ENCODE data around the gene DOCK4.

GRCh38 chr7:112162784-112163506 is 43.3 kb downstream of the DOCK4 start:
- no peak for TF ChIP-seq CTCF (IDR thresholded peaks at IDR 0.05)
- no peak for TF ChIP-seq POLR2A (IDR thresholded peaks at IDR 0.05)

All from thyroid gland (tissue), 4 donors.